DMS 273 (cell line): Measurements from ENCODE around the gene TRIM9.

Experiments used
- DNase-seq: peaks from one replicate; lab custom pipeline; 2025; ENCODE audit not compliant: unreplicated experiment; lab: John Stamatoyannopoulos, UW

Gene TRIM9

DNA sequence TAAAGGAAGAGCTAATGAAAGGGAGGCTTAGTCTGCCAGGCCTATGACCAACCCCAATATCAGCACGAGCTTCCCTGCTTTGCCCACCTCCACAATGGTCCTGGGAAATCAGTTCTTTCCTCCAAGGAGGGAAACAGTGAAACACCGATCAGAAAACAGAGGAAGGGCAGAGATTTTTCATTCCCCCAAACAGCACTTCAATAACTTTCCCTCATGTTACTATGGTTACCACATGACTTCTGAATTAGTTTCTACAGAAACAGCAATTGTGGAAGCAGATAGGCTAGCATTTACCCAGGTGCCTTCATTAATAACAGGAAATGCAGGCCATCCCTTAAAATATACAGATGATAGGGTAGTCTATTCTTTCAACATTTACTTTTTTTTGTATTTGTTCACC, 35.9 kb downstream of the TRIM9 start:
- DNase-seq = no peak

DNA sequence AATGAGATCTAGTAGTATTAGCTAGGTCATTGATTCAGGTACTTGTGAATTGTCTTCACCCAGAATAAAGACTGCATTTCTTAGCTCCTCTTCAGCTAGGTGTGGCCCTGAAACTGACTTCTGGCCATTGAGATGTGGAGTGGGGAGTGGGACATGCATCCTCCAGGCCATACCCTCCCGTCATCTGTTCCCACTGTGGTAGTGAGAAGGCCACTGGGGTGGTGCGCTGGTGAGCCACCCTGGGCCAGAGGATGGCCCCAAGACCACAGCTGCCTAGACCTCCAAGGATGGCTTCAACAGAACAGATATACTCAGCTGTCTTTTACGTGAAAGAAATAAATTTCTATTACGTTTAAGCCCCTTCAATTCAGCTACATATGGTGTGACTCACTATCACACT, 36.5 kb downstream of the TRIM9 start:
- DNase-seq = no peak

DNA sequence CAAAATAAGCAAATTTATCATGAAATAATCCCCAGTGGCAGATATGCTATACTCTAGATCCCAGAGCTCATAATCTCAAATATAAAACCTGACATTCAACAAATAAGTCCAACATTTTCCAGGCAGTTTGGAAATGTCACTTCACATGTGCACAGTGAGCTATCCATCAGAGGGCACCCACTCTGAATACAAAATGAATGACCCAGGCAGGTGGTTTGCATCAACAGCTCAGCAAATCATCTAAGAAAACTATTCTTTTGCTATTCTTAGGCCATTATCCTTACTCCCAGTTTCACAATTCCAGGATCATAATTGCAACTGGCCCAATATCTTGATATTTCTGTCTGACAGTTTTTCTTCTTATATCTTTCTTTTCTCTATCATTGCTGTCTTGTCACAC, 38.5 kb downstream of the TRIM9 start:
- DNase-seq = no peak

DNA sequence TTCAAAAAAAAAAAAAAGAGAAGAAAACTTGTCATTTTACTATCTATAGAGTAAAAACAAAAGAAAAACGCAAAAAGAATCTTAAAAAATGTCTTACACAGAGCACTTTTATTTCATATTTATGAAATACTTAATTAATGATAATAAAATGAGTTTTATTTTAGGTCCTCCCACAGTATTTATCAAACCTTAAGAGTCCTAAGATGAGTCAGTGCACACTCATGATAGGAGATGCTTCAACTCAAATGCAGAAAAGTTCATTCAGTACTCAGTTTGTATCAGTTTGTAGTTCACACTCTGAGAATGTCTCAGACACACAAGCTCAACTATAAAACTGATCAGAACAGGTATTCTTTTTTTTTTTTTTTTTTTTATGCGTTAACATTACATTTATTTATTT, 41.7 kb downstream of the TRIM9 start:
- no peak for DNase-seq

DNA sequence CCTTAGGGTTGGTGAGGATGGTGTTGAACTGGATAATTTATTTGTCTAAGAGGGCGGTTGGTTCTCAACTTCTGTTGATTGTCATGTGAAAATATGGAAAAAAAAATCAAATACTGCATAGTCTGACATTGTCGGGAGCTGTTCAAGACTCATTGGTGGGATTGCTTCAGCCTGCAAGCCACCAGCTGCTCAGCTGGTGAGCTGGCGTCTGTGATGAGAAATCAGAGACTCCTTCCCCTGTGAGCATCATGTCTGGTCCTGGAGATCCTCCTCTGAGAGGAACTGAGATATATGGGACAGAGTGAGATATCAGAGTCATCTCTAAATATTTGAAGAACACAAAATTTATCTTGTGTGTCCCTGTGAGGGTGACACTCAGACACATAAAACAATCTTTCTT, 49.9 kb downstream of the TRIM9 start:
- DNase-seq = no peak

DNA sequence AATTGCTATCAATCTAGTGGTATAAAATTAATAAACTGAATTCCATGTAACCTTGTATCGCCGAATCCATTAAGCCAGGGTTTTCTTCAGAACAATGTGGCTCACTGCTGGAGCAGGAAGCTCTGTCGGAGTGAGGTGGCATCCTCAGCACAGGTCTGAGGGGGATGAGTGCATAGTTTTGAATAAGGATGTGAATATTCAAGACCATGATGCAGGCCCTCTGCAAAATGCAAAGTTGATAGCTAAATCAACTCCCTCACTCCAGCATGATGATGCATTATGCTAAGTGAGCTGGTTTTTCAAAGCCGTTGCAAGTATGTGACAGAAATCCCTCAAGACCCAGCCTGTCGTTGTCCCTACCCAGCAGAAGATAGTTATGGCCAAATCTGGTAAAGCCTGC, 53.0 kb downstream of the TRIM9 start:
- no peak for DNase-seq

DNA sequence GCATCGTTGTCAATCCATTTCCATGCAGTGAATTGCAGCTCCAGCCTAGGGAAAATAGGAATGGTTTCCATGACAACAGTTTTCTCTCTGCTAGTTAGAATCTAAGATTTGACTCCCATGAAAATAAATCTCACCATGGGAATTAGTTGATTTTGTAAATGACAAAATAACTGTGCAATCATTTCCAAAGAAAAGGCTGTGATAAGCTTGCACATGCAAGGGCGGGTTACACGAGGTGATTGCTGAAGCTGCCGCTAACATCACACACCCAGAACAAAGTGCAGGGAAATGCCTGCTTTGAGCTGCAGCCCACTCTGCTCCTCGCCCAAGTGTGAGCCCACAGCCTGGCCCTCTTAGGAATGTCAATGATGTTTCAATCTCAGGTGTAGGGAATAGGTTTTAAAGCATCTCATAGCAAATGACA, 53.8 kb downstream of the TRIM9 start:
- no peak for DNase-seq

DNA sequence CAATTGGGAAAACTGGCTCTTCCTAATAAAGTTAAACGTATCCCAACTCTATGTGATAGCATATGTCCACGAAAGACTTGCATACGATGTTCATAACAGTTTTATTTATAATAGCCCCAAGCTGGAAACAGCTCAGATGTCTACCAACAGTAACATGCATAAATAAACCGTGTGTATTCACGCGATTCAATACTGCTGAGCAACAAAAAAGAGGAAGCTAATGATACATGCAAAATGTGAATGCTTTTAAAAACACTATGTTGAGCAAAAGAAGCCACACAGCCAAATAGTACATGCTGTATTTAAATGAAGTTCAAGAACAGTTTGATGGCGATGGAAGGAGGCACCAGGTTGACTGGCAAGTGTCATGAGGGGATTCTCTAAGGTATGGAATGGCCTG, 55.7 kb downstream of the TRIM9 start:
- no peak for DNase-seq

DNA sequence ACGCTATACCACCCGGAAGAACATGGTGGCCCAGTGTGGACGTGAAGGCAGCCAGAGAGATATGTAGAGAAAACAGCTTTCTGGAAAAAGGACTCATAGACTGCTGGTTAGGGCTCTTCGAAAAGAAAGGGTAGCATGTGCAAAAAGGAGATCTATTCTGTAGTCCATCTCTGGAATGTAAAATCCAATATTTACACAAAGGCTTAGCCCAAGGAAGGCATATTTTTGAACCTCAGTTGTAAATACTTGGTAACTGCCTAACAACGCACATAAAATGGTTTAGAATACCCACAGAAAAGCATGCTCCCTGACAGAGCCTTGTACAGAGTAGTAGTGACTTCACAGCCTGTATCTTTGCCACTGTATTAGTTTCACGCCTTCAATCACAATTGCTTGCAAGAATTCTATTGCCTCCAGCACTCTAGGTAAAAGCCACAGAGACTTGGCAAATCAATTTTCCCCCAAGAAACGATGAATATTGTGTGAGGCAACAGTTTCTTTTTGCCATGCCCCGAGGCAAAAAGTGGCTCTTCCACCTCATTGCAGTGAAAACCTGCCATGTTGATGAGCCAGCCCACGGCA, 59.2 kb downstream of the TRIM9 start:
- no peak for DNase-seq

DNA sequence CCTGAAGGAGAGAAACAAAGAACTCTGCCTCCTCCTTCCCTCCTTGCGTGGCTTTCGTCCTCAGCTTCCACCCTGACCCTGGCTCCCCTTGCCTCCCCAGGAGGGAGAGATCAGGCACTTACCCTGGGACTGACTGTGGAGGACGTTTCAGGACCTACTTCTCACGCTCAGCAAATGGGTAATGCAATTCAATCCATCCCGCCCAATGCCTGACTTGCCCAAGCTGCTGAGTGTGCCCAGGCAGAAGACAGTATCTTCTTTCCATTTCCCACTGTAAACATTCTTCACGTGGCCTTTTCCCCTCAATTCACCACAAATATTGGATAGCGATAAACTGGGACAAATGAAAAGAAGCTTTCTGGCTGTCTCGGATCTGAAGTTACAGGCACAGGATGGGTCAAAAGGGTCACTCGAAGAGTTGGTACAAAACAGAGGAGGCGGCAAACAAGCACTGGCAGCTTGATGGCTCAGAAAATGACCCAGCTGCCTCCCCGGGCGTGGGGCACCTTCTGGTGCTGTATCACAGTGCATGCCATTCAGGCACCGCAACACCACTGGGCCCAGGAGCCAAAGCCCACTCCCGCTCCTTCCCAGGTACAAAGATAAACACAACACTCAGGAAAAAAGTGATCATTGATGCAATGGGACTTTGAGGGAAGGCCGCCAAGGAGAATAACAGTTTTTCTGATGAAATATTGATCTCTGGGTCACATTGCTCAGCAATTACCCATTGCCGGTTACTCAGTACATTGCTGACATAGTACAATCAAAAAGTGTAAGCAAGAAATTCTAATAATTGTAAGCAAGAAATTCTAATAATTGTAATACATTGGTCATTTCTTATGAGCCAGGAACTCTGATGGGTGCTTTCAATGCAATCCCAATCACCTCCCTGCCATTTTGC, 65.8 kb downstream of the TRIM9 start:
- DNase-seq = peak; percentile 31

DNA sequence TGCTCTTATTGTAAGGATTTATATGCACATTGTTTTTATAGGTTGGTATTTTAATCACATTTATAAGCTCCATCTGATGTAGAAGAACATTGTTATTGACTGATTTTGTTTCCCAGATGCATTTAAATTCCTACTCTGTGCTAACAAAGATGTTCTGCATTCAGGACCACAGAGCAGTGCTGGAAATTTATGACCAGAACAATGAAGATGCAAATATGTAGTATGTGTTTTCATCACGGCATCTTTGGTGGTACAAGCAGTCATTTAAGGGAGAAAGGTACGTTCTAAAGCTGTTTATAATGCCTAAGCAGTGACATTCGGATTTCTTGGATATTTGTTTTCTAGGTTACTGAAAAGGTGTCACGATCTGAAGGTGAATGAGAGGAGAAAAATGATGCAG, 66.5 kb downstream of the TRIM9 start:
- no peak for DNase-seq

DNA sequence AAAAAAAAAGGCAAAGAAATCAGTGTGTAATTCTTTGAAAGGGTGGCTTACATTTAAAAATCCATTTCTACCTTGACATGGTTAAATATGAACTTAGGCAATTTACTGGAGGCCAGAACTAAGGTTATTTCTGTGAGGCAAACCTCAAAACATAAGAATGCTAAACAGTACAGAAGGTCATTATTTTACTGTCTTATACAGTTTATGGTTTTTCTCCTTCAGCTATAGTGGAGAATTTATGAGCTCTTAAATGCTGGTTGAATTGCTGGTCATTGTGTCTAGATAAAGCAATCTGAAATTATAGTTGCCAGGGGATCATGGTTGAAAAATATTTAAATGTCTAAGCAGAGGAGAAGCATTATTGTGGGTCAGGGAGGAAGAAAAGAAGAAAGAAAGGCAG, 70.5 kb downstream of the TRIM9 start:
- no peak for DNase-seq

DNA sequence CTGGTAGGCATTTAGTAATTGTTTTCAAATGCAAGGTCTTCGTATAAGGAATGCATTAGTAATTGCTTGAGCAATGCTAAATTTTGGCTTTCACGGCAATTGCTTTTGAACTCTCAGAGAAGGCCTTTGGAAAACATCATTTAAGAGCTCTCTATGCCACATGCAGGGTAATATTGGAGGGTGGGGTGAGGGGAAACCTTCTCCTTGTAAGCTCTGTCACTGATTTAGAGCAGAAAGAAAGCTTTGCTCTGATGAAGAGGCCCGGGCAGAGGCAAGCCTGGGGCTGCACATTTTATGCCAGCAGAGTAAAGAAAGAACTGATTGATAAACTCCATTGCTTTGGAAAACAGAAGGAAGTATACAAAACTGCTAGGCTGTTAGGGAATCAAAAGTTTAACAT, 70.9 kb downstream of the TRIM9 start:
- DNase-seq = no peak

DNA sequence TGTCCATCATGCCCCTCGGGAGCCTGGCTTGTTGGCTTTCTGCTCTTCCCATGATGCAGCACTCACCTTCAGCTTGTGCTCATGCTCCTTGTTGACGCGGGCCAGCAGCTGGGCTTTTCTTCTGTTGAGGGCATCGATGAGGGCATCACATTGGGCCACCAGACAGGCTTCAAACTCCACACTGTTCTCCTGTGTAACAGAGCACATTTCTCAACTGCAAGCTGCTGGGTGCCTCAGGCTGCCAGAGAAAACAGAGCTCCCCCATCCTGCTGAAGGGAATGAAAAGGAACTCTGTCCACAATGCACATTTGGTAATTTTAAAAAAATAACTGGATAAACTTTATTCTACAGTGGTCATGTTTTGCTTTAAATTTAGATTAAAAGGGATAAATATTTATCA, 72.1 kb downstream of the TRIM9 start:
- no peak for DNase-seq

DNA sequence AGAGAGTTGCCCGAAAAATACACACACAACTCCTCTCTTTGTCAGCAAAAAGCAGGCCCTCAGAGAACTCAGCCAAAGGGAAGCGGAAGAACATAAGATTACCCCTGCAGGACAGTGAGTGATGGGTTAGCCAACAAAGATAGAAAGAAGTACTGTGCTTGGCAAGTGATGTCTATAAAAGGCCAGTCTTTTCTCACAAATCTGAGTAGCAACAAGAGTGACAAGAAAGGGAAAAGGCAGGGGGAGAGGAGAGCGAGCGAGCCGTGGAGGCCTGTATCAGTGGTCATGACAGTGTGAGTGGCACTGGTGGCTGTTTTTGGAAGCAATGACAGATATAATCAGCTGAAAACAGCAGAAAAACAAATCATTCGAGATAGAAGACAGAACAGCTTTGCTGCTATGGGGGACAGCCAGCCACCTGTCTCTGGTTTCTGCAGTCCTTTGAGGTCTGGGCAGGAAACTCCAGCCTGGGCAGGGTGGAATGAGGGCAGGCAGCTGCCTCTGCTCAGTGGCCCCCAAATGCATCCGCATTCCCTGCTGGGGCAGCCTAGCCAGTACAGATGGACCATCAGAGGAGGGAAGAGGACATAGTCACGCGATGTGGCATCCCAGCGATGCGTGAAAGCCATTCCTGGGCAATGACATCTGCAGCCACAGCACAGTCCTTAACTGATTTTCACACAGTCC, 74.7 kb downstream of the TRIM9 start:
- peak; percentile 24 for DNase-seq

DNA sequence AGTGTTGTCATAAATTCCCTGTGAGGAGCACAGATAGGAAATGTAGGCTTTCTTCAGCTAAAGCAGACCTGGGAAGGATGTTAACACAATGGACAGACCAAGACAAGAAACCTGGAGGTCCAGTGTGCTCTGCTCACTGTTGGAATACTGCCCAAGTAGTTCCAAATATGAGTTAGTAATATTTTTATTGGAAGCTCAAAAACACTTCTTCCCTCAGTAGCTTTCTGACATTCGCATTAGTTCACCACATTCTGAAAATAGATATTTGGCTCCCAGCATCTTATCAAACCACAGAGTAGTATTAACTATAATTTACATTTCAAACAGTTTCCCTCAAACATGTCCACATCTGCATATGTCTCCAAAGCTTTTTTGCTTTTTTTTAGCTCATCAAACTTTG, 75.8 kb downstream of the TRIM9 start:
- no peak for DNase-seq

DNA sequence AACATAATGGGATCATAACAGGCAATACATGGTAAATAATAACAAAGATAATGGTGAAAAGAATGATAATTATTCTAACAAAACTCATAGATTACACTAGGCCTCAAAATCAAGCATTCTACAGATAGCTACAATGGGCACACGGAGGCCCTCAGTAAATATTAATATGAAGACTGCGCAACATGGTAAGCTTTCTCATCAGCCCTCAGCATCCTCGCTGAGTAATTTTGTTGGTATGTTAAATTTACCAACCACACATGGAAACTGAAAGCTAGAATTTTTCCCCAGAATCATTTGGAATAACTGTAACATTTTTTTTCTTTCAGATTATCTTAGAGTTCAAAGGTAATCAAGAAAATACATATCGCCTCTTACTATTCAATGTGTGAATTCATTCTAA, 76.4 kb downstream of the TRIM9 start:
- DNase-seq = no peak

DNA sequence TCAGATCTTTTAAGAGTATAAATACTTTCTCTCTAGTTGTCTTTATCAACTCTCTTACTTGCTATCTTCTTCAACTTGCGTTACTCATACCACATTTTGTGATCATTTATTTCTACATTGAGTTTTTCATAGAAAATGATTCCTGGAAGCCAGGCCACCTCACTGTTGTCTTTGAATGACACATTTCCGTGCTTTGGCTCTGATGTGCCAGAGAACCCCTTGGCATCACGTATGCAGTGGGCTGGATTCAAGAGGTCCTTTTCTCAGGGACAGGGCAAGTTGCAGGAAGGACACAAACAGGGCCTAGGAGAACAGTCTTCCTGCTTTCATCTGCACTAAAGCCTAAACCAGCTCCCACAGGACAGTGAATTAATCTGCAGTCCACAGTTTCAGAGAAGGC, 80.3 kb downstream of the TRIM9 start:
- peak; percentile 35 for DNase-seq

DNA sequence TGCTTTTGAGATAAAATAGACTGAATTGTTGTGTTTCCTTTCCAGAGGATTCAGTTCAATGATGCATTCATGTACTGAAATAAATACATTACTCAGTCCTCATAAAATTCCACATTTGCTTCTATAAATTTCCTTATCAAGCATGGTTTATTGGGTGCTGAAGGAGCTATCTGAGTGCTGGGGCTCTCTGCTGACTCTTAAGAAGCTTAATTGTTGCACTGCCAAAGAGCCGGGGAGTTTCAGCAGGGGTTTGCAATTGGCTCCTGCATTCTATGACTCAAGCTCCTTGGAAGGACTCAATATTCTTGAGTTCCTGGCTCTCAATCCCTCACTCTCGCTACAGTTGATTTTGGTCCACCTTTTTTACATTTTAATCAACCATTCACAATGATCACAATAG, 80.8 kb downstream of the TRIM9 start:
- peak; percentile 14 for DNase-seq

DNA sequence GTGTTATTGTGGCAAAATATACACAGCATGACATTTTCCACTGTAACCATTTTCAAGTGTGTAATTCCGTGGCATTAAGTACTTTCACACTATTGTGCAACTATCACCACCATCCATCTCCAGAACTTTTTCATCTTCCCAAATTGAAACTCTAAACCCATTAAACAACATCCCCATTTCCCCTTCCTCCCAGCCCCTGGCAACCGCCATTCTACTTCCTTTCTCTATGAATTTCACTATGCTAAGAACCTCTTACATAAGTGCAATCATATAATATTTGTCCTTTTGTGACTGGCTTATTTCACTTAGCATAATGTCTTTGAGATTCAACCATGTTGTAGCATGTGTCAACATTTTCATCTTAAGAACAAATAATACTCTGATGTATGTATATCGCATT, 82.8 kb downstream of the TRIM9 start:
- no peak for DNase-seq

DNA sequence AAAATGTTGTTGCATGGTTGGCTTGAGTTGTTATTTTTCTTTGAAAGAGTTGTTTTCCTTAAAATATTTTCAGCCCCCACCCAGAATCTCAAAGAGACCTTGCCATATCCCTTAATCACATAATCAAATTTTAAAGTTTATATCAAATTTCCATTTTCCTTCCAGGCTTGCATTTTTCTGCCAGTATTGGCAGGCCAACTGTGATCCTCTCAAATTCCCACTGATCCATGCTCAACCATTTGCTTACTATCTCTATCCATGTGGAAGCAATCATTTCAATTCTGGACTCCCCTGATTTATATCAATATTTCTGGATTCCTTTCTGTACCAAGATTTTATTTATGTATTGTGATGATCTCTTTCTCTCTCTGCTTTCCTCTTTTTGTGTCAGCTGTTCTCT, 86.5 kb downstream of the TRIM9 start:
- no peak for DNase-seq

DNA sequence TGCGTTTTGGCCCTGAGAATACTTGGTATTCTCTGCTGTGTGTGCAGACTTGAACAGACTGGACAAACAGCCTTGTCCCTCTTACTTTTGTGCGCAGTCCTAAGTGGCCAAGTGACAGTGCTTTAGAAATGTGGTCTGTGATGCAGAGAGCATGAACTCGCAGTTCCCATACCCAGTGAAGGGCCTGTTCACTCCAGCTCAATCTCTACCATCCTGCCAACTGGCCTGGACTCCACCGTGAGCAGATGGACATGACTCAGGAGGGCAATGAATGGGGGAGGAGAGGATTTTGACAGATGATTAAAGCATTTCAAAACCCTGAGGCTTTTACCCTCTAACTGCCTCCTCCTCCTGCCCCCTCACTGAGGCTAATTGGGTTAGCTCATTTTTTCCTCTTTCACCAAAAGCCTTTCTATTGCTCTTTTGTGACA, 88.1 kb downstream of the TRIM9 start:
- DNase-seq = peak; percentile 96
